ENCODE measurements around the gene ADAMTS2. TPM values are rescaled to one million over a fixed set of nuclear protein-coding genes. Genes with fewer than 3 reads are reported as not detected.
A peak's percentile ranks its signal among the peaks of the same experiment; 100 is the strongest.

Gene ADAMTS2
- total and polyA plus RNA-seq, 7 experiments from 2014 or later = not detected

- Histone ChIP-seq H3K36me3 (ENCODE audit: control insufficient read depth in 2 of 3, insufficient read depth in 3 of 3, low read length in 3 of 3) (no peaks in the 10 kb centered on the region), H3K4me1 (ENCODE audit: control insufficient read depth in 2 of 2, insufficient read depth in 2 of 2, low read length in 2 of 2) (no peaks in the 10 kb centered on the region), H3K9me3 (ENCODE audit: control insufficient read depth in 2 of 3, low read length in 3 of 3) (no peaks in the 10 kb centered on the region), H3K27me3 (ENCODE audit: control insufficient read depth in 2 of 2, insufficient read depth in 2 of 2, low read length in 2 of 2) (no peaks in the 10 kb centered on the region), H3K4me3 (ENCODE audit: low read length) (no peak overlapping the region), H3K27ac (ENCODE audit: low read depth, low read length) (no peak overlapping the region)
- no peak overlapping the region for H3K4me3 Mint-ChIP-seq
- DNase-seq (no peak), ATAC-seq (no peak)
- POLR2A ChIA-PET = no interaction called here
- no peaks in the 10 kb centered on the region for H3K27me3 Mint-ChIP-seq
- H3K4me1 Mint-ChIP-seq = peaks cover 0 to 3% (median 0%) of the 10 kb centered on the region in 7 donors
- intact Hi-C loops (cut with micrococcal nuclease) = no loop called here
- H3K9me3 Mint-ChIP-seq = peaks cover 0 to 4% (median 0%) of the 10 kb centered on the region in 11 donors
- no peaks in the 10 kb centered on the region for H3K36me3 Mint-ChIP-seq
- no peak overlapping the region for H3K27ac Mint-ChIP-seq
- CTCF ChIA-PET = interaction anchor here (0.7 kb wide), 1 partner anchor 196 kb away, joined by 3 read pairs; no protein-coding TSS in a partner anchor
Measured at GRCh38 chr5:179375831-179376365, 30.6 kb upstream of the ADAMTS2 start.

DNA sequence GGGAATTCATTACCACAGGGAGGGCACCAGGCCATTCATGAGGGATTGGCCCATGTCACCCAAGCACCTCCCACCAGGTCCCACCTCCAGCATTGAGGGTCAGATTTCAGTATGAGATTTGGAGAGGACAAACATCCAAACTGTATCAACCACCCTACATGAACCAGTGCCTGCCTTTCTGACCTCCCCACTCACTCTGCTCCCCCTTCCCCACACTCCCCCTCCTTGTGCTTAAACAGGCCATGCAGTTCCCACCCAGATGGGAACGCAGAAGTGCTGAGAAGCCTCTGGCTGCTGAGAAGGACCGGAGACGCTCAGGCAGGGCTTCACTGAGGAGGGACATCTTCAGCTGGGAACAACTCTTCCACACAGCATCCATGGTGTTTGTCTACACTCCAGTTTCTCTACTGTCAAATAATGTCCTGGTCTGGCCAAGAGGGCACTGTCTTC lies 30.0 kb upstream of the ADAMTS2 start:
- Mint-ChIP-seq H3K9me3 (peaks cover 0 to 3% (median 0%) of the 10 kb centered on the region in 11 donors), H3K36me3 (no peaks in the 10 kb centered on the region), H3K4me3 (no peak overlapping the region), H3K27me3 (no peaks in the 10 kb centered on the region), H3K4me1 (peaks cover 0 to 3% (median 0%) of the 10 kb centered on the region in 7 donors), H3K27ac (no peak overlapping the region)
- Histone ChIP-seq H3K27me3 (ENCODE audit: control insufficient read depth in 2 of 2, insufficient read depth in 2 of 2, low read length in 2 of 2) (no peaks in the 10 kb centered on the region), H3K4me1 (ENCODE audit: control insufficient read depth in 2 of 2, insufficient read depth in 2 of 2, low read length in 2 of 2) (no peaks in the 10 kb centered on the region), H3K27ac (ENCODE audit: low read depth, low read length) (no peak overlapping the region), H3K9me3 (ENCODE audit: control insufficient read depth in 2 of 3, low read length in 3 of 3) (no peaks in the 10 kb centered on the region), H3K36me3 (ENCODE audit: control insufficient read depth in 2 of 3, insufficient read depth in 3 of 3, low read length in 3 of 3) (no peaks in the 10 kb centered on the region), H3K4me3 (ENCODE audit: low read length) (no peak overlapping the region)
- POLR2A ChIA-PET = no interaction called here
- DNase-seq = no peak
- ATAC-seq = no peak
- intact Hi-C loops (cut with micrococcal nuclease) = no loop called here
- CTCF ChIA-PET = no interaction called here

DNA sequence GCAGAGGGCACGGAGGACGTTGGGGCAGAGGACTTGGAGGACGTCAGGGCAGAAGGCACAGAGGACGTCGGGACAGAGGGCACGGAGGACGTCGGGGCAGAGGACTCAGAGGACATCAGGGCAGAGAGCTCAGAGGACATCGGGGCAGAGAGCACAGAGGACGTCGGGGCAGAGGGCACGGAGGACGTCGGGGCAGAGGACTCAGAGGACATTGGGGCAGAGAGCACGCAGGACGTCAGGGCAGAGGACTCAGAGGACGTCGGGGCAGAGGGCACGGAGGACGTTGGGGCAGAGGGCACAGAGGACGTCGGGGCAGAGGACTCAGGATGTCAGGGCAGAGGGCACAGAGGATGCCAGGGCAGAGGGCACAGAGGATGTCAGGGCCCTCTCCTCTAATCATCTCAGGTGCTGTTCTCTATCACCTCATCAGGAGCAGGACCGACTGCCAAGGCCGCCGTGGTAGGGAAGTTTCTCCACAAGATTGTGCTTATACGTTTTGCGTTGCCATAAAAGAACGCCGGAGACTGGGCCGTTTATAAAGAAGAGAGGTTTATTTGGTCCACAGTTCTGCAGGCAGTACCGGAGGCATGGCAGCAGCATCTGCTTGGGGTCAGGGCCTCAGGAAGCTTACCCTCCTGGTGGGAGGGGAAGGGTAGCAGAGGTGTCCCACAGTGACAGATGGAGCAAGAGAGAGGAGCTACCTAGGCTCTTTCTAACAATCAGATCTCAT lies 29.4 kb upstream of the ADAMTS2 start:
- peaks cover 0 to 2% (median 0%) of the 10 kb centered on the region in 5 donors for H3K27me3 Mint-ChIP-seq
- H3K4me1 Mint-ChIP-seq = peaks cover 0 to 3% (median 0%) of the 10 kb centered on the region in 7 donors
- peak overlapping the region in 1 of 9 donors; percentile 74 for H3K27ac Mint-ChIP-seq
- Histone ChIP-seq H3K27ac (ENCODE audit: low read depth, low read length) (no peak overlapping the region), H3K27me3 (ENCODE audit: control insufficient read depth in 2 of 2, insufficient read depth in 2 of 2, low read length in 2 of 2) (no peaks in the 10 kb centered on the region), H3K36me3 (ENCODE audit: control insufficient read depth in 2 of 3, insufficient read depth in 3 of 3, low read length in 3 of 3) (no peaks in the 10 kb centered on the region), H3K9me3 (ENCODE audit: control insufficient read depth in 2 of 3, low read length in 3 of 3) (no peaks in the 10 kb centered on the region), H3K4me3 (ENCODE audit: low read length) (no peak overlapping the region), H3K4me1 (ENCODE audit: control insufficient read depth in 2 of 2, insufficient read depth in 2 of 2, low read length in 2 of 2) (no peaks in the 10 kb centered on the region)
- H3K4me3 Mint-ChIP-seq = no peak overlapping the region
- ChIA-PET CTCF (no interaction called here), POLR2A (no interaction called here)
- H3K36me3 Mint-ChIP-seq = no peaks in the 10 kb centered on the region
- peaks cover 0 to 2% (median 0%) of the 10 kb centered on the region in 11 donors for H3K9me3 Mint-ChIP-seq
- ATAC-seq = no peak
- intact Hi-C loops (cut with micrococcal nuclease) = no loop called here
- no peak for DNase-seq

- Histone ChIP-seq H3K9me3 (ENCODE audit: control insufficient read depth in 2 of 3, low read length in 3 of 3) (no peaks in the 10 kb centered on the region), H3K4me3 (ENCODE audit: low read length) (no peak overlapping the region), H3K4me1 (ENCODE audit: control insufficient read depth in 2 of 2, insufficient read depth in 2 of 2, low read length in 2 of 2) (no peaks in the 10 kb centered on the region), H3K36me3 (ENCODE audit: control insufficient read depth in 2 of 3, insufficient read depth in 3 of 3, low read length in 3 of 3) (no peaks in the 10 kb centered on the region), H3K27me3 (ENCODE audit: control insufficient read depth in 2 of 2, insufficient read depth in 2 of 2, low read length in 2 of 2) (no peaks in the 10 kb centered on the region), H3K27ac (ENCODE audit: low read depth, low read length) (no peak overlapping the region)
- no peak for ATAC-seq
- Mint-ChIP-seq H3K4me1 (peaks cover 0 to 3% (median 0%) of the 10 kb centered on the region in 7 donors), H3K27ac (peak overlapping the region in 1 of 9 donors; percentile 74), H3K27me3 (peaks cover 0 to 5% (median 0%) of the 10 kb centered on the region in 5 donors), H3K4me3 (no peak overlapping the region), H3K9me3 (peaks cover 0 to 2% (median 0%) of the 10 kb centered on the region in 11 donors), H3K36me3 (no peaks in the 10 kb centered on the region)
- no peak for DNase-seq
- intact Hi-C loops (cut with micrococcal nuclease) = no loop called here
- ChIA-PET CTCF (no interaction called here), POLR2A (no interaction called here)
Measured at GRCh38 chr5:179373961-179374505, 28.8 kb upstream of the ADAMTS2 start.

- Mint-ChIP-seq H3K9me3 (peaks cover 0 to 2% (median 0%) of the 10 kb centered on the region in 11 donors), H3K36me3 (no peaks in the 10 kb centered on the region), H3K4me3 (no peak overlapping the region), H3K27me3 (peaks cover 0 to 5% (median 0%) of the 10 kb centered on the region in 5 donors), H3K27ac (no peak overlapping the region), H3K4me1 (peaks cover 0 to 3% (median 0%) of the 10 kb centered on the region in 7 donors)
- ATAC-seq (no peak), DNase-seq (no peak)
- POLR2A ChIA-PET = no interaction called here
- H3K4me1 ChIP-seq (ENCODE audit: control insufficient read depth in 2 of 2, insufficient read depth in 2 of 2, low read length in 2 of 2) = no peaks in the 10 kb centered on the region
- H3K4me3 ChIP-seq (ENCODE audit: low read length) = no peak overlapping the region
- intact Hi-C loops (cut with micrococcal nuclease) = no loop called here
- H3K36me3 ChIP-seq (ENCODE audit: control insufficient read depth in 2 of 3, insufficient read depth in 3 of 3, low read length in 3 of 3) = no peaks in the 10 kb centered on the region
- no peaks in the 10 kb centered on the region for H3K9me3 ChIP-seq (ENCODE audit: control insufficient read depth in 2 of 3, low read length in 3 of 3)
- H3K27me3 ChIP-seq (ENCODE audit: control insufficient read depth in 2 of 2, insufficient read depth in 2 of 2, low read length in 2 of 2) = no peaks in the 10 kb centered on the region
- CTCF ChIA-PET = no interaction called here
- H3K27ac ChIP-seq (ENCODE audit: low read depth, low read length) = no peak overlapping the region
Measured at GRCh38 chr5:179373101-179373934, 28.1 kb upstream of the ADAMTS2 start.

GRCh38 chr5:179371681-179372680 lies 26.7 kb upstream of the ADAMTS2 start:
- ATAC-seq = no peak
- H3K36me3 ChIP-seq (ENCODE audit: control insufficient read depth in 2 of 3, insufficient read depth in 3 of 3, low read length in 3 of 3) = no peaks in the 10 kb centered on the region
- ChIA-PET CTCF (no interaction called here), POLR2A (no interaction called here)
- Mint-ChIP-seq H3K4me1 (peaks cover 0 to 3% (median 0%) of the 10 kb centered on the region in 7 donors), H3K27ac (no peak overlapping the region), H3K36me3 (no peaks in the 10 kb centered on the region), H3K4me3 (no peak overlapping the region), H3K27me3 (peaks cover 0 to 5% (median 0%) of the 10 kb centered on the region in 5 donors), H3K9me3 (peaks cover 0 to 2% (median 0%) of the 10 kb centered on the region in 11 donors)
- H3K27me3 ChIP-seq (ENCODE audit: control insufficient read depth in 2 of 2, insufficient read depth in 2 of 2, low read length in 2 of 2) = no peaks in the 10 kb centered on the region
- H3K27ac ChIP-seq (ENCODE audit: low read depth, low read length) = no peak overlapping the region
- H3K4me1 ChIP-seq (ENCODE audit: control insufficient read depth in 2 of 2, insufficient read depth in 2 of 2, low read length in 2 of 2) = no peaks in the 10 kb centered on the region
- intact Hi-C loops (cut with micrococcal nuclease) = no loop called here
- no peak overlapping the region for H3K4me3 ChIP-seq (ENCODE audit: low read length)
- H3K9me3 ChIP-seq (ENCODE audit: control insufficient read depth in 2 of 3, low read length in 3 of 3) = no peaks in the 10 kb centered on the region
- DNase-seq = no peak

All from naive thymus-derived CD4-positive, alpha-beta T cell (primary cell).